ENCODE measurements around the gene NCAPD2. TPM values are rescaled to one million over a fixed set of nuclear protein-coding genes. Genes with fewer than 3 reads are reported as not detected.

The NCAPD2 gene
- total RNA-seq, 4 donors from 2014 or later: 13.9 to 26.1 (median 24.7) TPM

- peaks cover 68 to 76% (median 73%) of the 10 kb centered on the region in 4 donors for H3K4me1 ChIP-seq
- no peaks in the 10 kb centered on the region for H3K27me3 ChIP-seq
- intact Hi-C loops (cut with DNase I): no loop called here
- TF ChIP-seq POLR2AphosphoS5 (IDR thresholded peaks at IDR 0.05) (no peak), EP300 (IDR thresholded peaks at IDR 0.05) (no peak), CTCF (IDR thresholded peaks at IDR 0.05) (no peak), POLR2A (IDR thresholded peaks at IDR 0.05; ENCODE audit: low read depth) (no peak)
- H3K4me3 ChIP-seq: no peak overlapping the region
- 88% methylated on average over 18 of the region's 18 CpGs for WGBS
- no peaks in the 10 kb centered on the region for H3K9me3 ChIP-seq
- peaks cover under 1 to 63% (median 49%) of the 10 kb centered on the region in 4 donors for H3K36me3 ChIP-seq
- H3K27ac ChIP-seq (replicated peaks in 1 of 4): peak overlapping the region; percentile 93 to 96 (median 94)
- no peak for DNase-seq (ENCODE audit: extremely low spot score)
These were observed 55.8 kb downstream of the NCAPD2 start for GRCh38 chr12:6549684-6550151.

GRCh38 chr12:6550294-6551062 lies 56.6 kb downstream of the NCAPD2 start:
- peak overlapping the region in 3 of 4 donors; percentile 44 to 85 (median 85) for H3K4me3 ChIP-seq
- H3K27ac ChIP-seq (replicated peaks in 1 of 4): peak overlapping the region; percentile 93 to 96 (median 94)
- TF ChIP-seq POLR2A (IDR thresholded peaks at IDR 0.05; ENCODE audit: low read depth) (no peak), POLR2AphosphoS5 (IDR thresholded peaks at IDR 0.05) (no peak), CTCF (IDR thresholded peaks at IDR 0.05) (no peak)
- H3K27me3 ChIP-seq: no peaks in the 10 kb centered on the region
- H3K4me1 ChIP-seq: peaks cover 71 to 83% (median 79%) of the 10 kb centered on the region in 4 donors
- peaks cover 0 to 55% (median 43%) of the 10 kb centered on the region in 4 donors for H3K36me3 ChIP-seq
- WGBS: 70% methylated on average over 23 of the region's 24 CpGs
- no peak for DNase-seq (ENCODE audit: extremely low spot score)
- intact Hi-C loops (cut with DNase I): no loop called here
- H3K9me3 ChIP-seq: no peaks in the 10 kb centered on the region

DNA sequence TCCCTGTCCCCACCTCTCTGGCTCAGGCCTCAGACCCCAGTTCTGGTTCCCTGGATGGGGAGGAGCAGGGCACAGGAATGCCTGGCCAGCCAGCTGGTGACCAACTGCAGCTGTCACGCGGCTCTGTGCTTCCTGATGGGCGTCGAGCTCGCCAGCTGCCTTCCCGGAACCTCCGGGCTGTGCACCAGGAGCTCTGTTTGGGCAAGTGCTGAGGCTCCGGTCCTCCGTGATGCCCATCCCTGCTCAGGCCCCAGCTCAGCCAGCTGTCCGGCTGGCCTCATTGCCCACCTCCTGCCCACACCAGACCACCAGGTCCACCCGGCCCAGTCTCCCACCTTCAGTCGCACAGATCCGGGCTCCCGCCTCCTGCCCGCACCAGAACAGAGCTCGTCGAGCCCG lies 57.2 kb downstream of the NCAPD2 start:
- 49% methylated on average over 10 of the region's 18 CpGs for whole genome bisulfite sequencing

DNA sequence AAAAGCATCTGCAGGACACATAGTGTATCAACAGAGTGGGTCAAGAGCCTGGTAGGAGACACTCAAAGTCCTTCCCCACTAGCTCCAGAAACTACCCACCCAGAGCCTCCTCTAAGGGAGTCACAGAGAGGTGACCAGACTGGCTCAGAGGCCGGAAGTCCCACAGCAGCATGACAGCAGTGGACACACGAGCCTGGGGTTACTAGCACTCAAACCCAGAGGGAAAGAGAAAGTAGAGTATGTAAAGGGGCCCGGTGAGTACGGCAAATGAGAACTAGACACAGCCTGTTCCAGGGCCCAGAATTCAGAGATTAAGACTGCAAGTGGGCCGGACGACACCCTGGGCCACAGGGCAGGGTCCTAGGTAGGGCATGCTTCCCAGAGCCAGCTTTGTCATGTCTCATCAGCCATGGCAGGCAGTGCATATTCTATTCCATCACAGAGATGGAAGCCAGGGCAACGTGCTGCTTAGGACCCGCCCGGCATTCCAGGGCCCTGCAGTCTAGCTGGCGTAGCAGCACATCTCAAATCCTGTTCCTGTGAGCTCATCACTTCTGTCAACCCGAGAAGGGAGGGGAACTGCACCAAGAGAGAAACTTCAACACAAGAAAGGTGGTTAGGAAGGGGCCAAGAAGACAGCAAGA lies 57.7 kb downstream of the NCAPD2 start:
- intact Hi-C loops (cut with DNase I): no loop called here
- Histone ChIP-seq H3K27me3 (no peaks in the 10 kb centered on the region), H3K36me3 (peaks cover 0 to 44% (median 33%) of the 10 kb centered on the region in 4 donors), H3K4me1 (peaks cover 73 to 89% (median 86%) of the 10 kb centered on the region in 4 donors), H3K27ac (replicated peaks in 1 of 4) (peak overlapping the region; percentile 93 to 96 (median 94)), H3K9me3 (no peaks in the 10 kb centered on the region), H3K4me3 (peak overlapping the region; percentile 27 to 85 (median 64))
- no peak for TF ChIP-seq POLR2A (IDR thresholded peaks at IDR 0.05; ENCODE audit: low read depth)
- TF ChIP-seq POLR2AphosphoS5 (IDR thresholded peaks at IDR 0.05): peak in 1 of 2 donors; percentile 64
- no peak for TF ChIP-seq EP300 (IDR thresholded peaks at IDR 0.05)
- 22% methylated on average over 11 of the region's 11 CpGs for WGBS
- DNase-seq (ENCODE audit: extremely low spot score): no peak

More for the DNA sequence above, 57.2 kb downstream of the NCAPD2 start:
- peaks cover 68 to 84% (median 80%) of the 10 kb centered on the region in 4 donors for H3K4me1 ChIP-seq
- no peaks in the 10 kb centered on the region for H3K9me3 ChIP-seq
- H3K4me3 ChIP-seq: peak overlapping the region; percentile 27 to 85 (median 64)
- no peak for DNase-seq (ENCODE audit: extremely low spot score)
- intact Hi-C loops (cut with DNase I): no loop called here
- TF ChIP-seq POLR2AphosphoS5 (IDR thresholded peaks at IDR 0.05): peak; percentile 63 to 73
- TF ChIP-seq POLR2A (IDR thresholded peaks at IDR 0.05; ENCODE audit: low read depth): peak; percentile 46
- TF ChIP-seq CTCF (IDR thresholded peaks at IDR 0.05): no peak
- no peaks in the 10 kb centered on the region for H3K27me3 ChIP-seq
- peaks cover 0 to 49% (median 38%) of the 10 kb centered on the region in 4 donors for H3K36me3 ChIP-seq
- H3K27ac ChIP-seq (replicated peaks in 1 of 4): peak overlapping the region; percentile 93 to 96 (median 94)

DNA sequence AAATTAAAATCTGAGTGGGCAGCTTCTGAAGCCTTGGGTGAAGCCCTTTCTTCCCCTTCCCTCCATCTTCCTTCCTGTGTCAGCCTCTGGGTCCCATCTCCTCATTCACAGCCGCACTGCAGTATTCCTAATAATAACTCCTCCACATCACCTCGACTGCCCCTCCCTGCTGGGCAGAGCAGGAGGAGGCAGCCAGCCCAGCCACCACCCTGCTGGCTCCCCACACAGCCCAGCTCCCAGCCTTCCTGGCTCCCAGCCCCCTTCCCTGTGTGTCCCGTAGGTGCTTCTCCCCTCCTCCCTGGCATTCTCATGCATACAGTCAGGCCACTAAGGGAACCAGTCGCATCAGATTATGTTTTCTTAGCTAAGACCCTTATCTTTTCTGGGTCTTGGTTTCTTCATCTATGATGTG lies 58.2 kb downstream of the NCAPD2 start:
- H3K4me3 ChIP-seq: peak overlapping the region; percentile 27 to 85 (median 64)

More for the DNA sequence above, 58.2 kb downstream of the NCAPD2 start:
- Histone ChIP-seq H3K27ac (replicated peaks in 1 of 4) (peak overlapping the region; percentile 93 to 96 (median 94)), H3K36me3 (peaks cover 0 to 42% (median 33%) of the 10 kb centered on the region in 4 donors), H3K4me1 (peaks cover 73 to 95% (median 89%) of the 10 kb centered on the region in 4 donors), H3K27me3 (no peaks in the 10 kb centered on the region), H3K9me3 (no peaks in the 10 kb centered on the region)
- intact Hi-C loops (cut with DNase I): no loop called here
- TF ChIP-seq CTCF (IDR thresholded peaks at IDR 0.05) (no peak), POLR2AphosphoS5 (IDR thresholded peaks at IDR 0.05) (peak; percentile 38 to 55), POLR2A (IDR thresholded peaks at IDR 0.05; ENCODE audit: low read depth) (peak; percentile 7)
- 8% methylated on average over 4 of the region's 4 CpGs for WGBS
- no peak for DNase-seq (ENCODE audit: extremely low spot score)
